SJSA1 (cell line): ENCODE results near the gene SPATA2L. TPM values are rescaled to one million over a fixed set of nuclear protein-coding genes. Genes with fewer than 3 reads are reported as not detected.
"Not testable (repeated sequence)": the region's sequence is repeated elsewhere in the genome, so short reads cannot be mapped to it uniquely, and the experiment has no call there.

Experiments
- DNase-seq, 2 experiments: peaks; one replicate each; pipeline ENCODE4 v3.0.0-alpha.2; 2015 to 2020; ENCODE audit warnings: low spot score in 2 of 2, low read depth in 1 of 2
- H3K27ac ChIP-seq: fragments of 250-450 bp; sonication (Bioruptor Pico); 2 replicates; pipeline ENCODE4 v1.5.1; 2020; ENCODE audit warnings: mild to moderate bottlenecking, moderate library complexity
- H3K27me3 ChIP-seq: fragments of 250-450 bp; sonication (Bioruptor Pico); replicated peaks from 2 replicates; pipeline ENCODE4 v1.5.1; 2020; ENCODE audit warnings: mild to moderate bottlenecking, moderate library complexity
- H3K36me3 ChIP-seq: fragments of 250-450 bp; sonication (Bioruptor Pico); 2 replicates; pipeline ENCODE4 v1.5.1; 2020; ENCODE audit warnings: mild to moderate bottlenecking
- H3K4me1 ChIP-seq: fragments of 250-450 bp; sonication (Bioruptor Pico); replicated peaks from 2 replicates; pipeline ENCODE4 v1.6.1; 2021; ENCODE audit warnings: mild to moderate bottlenecking
- H3K4me3 ChIP-seq: fragments of 250-450 bp; sonication (Bioruptor Pico); 2 replicates; pipeline ENCODE4 v1.5.1; 2020; ENCODE audit warnings: mild to moderate bottlenecking
- H3K9me3 ChIP-seq: fragments of 250-450 bp; sonication (Bioruptor Pico); replicated peaks from 2 replicates; pipeline ENCODE4 v1.5.1; 2020; ENCODE audit warnings: mild to moderate bottlenecking
- total RNA-seq: library from RNA; depleted of rRNA; stranded (reverse); fragments of >200 nt; shearing (Covaris generic); gene quantifications from 2 replicates; pipeline ENCODE4 v1.2.3, GENCODE V29; 2014

The SPATA2L gene
- total RNA-seq, 1 experiment from 2014 or later: 12.1 TPM

GRCh38 chr16:89685916-89686315 lies 15.6 kb downstream of the SPATA2L start:
- no peak overlapping the region for H3K27ac ChIP-seq
- no peak overlapping the region for H3K4me3 ChIP-seq
- H3K36me3 ChIP-seq: peaks cover 18% of the 10 kb centered on the region

DNA sequence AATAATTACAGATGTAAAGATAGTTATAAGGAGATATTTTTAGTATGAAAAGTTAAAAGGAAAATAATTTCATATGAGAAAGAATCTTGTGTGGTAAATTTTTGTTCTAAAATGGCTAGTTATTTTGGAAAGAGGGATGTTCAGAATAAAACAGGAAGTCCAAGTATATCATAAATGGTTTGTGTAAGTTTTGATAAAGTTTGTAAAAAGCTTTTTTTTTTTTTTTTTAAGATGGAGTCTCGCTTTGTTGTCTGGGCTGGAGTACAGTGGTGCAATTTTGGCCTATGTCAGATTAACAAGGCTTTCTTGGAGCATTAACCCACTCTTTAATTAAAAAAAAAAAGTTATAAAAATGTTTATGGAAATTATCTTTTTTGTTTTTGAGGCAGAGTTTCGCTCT lies 23.2 kb downstream of the SPATA2L start:
- Histone ChIP-seq H3K4me1 (no peaks in the 10 kb centered on the region), H3K36me3 (no peaks in the 10 kb centered on the region), H3K9me3 (peaks cover 8% of the 10 kb centered on the region; the same call in 1 of the 2 replicates), H3K4me3 (no peak overlapping the region), H3K27me3 (no peaks in the 10 kb centered on the region), H3K27ac (no peak overlapping the region)
- no peak for DNase-seq

More at GRCh38 chr16:89685916-89686315, 15.6 kb downstream of the SPATA2L start:
- Histone ChIP-seq H3K9me3 (no peaks in the 10 kb centered on the region; the same call in 1 of the 2 replicates), H3K27me3 (no peaks in the 10 kb centered on the region), H3K4me1 (peaks cover 8% of the 10 kb centered on the region)
- no peak for DNase-seq

- H3K36me3 ChIP-seq: no peaks in the 10 kb centered on the region; the same call in 1 of the 2 replicates
- H3K27me3 ChIP-seq: no peaks in the 10 kb centered on the region
- no peak overlapping the region for H3K4me3 ChIP-seq
- no peak overlapping the region for H3K27ac ChIP-seq
- no peak for DNase-seq
- H3K4me1 ChIP-seq: no peaks in the 10 kb centered on the region
- no peaks in the 10 kb centered on the region for H3K9me3 ChIP-seq
Observed at GRCh38 chr16:89672177-89672941, 29.1 kb downstream of the SPATA2L start.

DNA sequence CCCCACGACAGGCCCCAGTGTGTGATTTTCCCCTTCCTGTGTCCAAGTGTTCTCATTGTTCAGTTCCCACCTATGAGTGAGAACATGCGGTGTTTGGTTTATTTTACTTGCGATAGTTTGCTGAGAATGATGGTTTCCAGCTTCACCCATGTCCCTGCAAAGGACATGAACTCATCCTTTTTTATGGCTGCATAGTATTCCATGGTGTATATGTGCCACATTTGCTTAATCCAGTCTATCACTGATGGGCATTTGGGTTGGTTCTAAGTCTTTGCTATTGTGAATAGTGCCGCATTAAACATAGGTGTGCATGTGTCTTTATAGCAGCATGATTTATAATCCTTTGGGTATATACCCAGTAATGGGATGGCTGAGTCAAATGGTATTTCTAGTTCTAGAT lies 29.9 kb downstream of the SPATA2L start:
- not testable (repeated sequence) for H3K4me1 ChIP-seq

DNA sequence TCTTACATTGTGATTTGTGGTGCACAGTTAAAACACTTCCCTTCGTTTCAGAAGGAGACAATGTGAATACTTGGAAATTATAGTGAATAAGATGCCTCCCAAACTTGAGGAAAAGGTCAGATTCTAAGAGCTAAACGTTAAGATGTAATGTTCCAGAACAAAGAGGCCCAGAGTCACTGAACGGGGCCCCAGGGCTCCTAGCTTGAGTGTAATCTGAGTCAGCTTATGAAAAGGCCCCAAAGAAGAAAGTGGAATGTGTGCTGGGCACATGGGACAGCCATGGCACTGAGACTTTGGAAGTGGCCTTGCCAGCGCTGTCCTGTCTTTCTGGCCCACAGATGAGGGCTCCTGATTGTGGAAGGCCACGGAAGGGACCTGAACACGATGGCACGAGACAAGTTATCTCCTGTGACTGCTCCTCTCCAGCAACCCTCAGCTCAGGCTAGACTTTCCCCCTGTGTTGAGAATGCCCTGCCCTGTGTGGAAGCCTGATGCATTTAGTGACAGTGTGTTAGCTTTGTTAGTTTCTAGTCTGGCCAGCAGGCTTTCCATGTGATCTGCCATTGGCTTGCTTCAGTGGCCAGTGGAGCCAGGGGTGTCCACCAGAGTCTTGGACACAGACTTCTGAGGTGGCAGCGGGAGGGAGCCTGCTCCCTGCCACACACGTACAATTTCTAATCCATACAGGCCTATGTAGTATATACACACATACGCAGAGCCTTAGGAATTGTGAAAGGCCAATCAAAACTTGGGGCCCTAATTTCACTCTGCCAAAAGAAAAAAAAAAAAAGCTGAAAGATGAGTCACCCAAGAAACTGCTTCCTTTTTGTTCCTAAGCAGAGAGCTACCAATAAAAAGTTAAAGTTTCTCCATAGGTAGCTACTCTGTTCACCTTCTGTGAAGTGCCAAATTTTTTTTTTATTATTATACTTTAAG lies 30.7 kb downstream of the SPATA2L start:
- DNase-seq: no peak
- Histone ChIP-seq H3K27me3 (no peaks in the 10 kb centered on the region), H3K4me1 (no peaks in the 10 kb centered on the region), H3K9me3 (no peaks in the 10 kb centered on the region), H3K4me3 (no peak overlapping the region), H3K36me3 (no peaks in the 10 kb centered on the region; the same call in 1 of the 2 replicates), H3K27ac (no peak overlapping the region)

More for the DNA sequence above, 29.9 kb downstream of the SPATA2L start:
- H3K27ac ChIP-seq, H3K36me3 ChIP-seq, H3K9me3 ChIP-seq, H3K27me3 ChIP-seq, DNase-seq, H3K4me3 ChIP-seq: not testable (repeated sequence)

GRCh38 chr16:89669755-89670154 lies 31.8 kb downstream of the SPATA2L start:
- Histone ChIP-seq H3K36me3 (peaks cover 4% of the 10 kb centered on the region), H3K9me3 (no peaks in the 10 kb centered on the region), H3K4me1 (no peaks in the 10 kb centered on the region), H3K27ac (no peak overlapping the region), H3K4me3 (no peak overlapping the region), H3K27me3 (no peaks in the 10 kb centered on the region)
- DNase-seq: no peak

GRCh38 chr16:89668790-89669158 lies 32.7 kb downstream of the SPATA2L start:
- no peak overlapping the region for H3K27ac ChIP-seq
- no peaks in the 10 kb centered on the region for H3K9me3 ChIP-seq
- H3K27me3 ChIP-seq: no peaks in the 10 kb centered on the region
- no peaks in the 10 kb centered on the region for H3K4me1 ChIP-seq
- no peak for DNase-seq
- peaks cover 10% of the 10 kb centered on the region for H3K36me3 ChIP-seq
- H3K4me3 ChIP-seq: no peak overlapping the region

DNA sequence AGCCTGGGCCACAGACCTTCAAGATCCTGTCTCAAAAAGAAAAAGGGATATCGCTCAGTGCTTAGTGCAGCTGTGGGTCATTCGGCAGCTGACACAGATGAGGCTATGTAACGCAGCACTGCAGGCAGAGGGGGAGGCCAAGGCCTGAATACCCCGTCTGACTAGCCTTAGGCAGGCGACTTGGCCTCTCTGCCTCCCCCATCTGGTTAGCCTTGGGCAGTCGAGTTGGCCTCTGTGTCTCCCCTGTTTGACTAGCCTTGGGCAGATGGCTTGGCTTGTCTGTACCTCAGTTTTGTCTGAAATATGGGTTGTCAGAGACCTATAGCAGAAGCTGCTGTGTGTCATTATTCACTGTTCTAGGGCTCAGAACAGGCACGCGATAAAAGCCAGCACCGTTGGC lies 33.9 kb downstream of the SPATA2L start:
- DNase-seq: no peak
- H3K27ac ChIP-seq: no peak overlapping the region
- no peaks in the 10 kb centered on the region for H3K4me1 ChIP-seq
- no peak overlapping the region for H3K4me3 ChIP-seq
- H3K36me3 ChIP-seq: peaks cover 21% of the 10 kb centered on the region
- no peaks in the 10 kb centered on the region for H3K27me3 ChIP-seq
- H3K9me3 ChIP-seq: no peaks in the 10 kb centered on the region

DNA sequence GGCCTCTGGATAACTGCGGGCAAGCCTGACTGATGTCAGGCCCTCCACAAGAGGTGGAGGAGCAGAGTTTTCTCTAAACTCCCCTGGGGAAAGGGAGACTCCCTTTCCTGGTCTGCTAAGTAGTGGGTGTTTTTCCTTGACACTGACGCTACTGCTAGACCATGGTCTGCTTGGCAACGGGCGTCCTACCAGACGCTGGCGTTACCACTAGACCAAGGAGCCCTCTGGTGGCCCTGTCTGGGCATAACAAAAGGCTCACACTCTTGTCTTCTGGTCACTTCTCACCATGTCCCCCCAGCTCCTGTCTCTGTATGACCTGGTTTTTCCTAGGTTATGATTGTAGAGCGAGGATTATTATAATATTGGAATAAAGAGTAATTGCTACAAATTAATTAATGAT lies 34.5 kb downstream of the SPATA2L start:
- H3K36me3 ChIP-seq: peaks cover 26% of the 10 kb centered on the region
- not testable (repeated sequence) for H3K27ac ChIP-seq, H3K27me3 ChIP-seq, H3K4me3 ChIP-seq, H3K4me1 ChIP-seq, H3K9me3 ChIP-seq
- DNase-seq: peak in 1 of 2 experiments; percentile 30

GRCh38 chr16:89664238-89664637 lies 37.3 kb downstream of the SPATA2L start:
- not testable (repeated sequence) for H3K27ac ChIP-seq, H3K27me3 ChIP-seq, DNase-seq, H3K9me3 ChIP-seq, H3K4me3 ChIP-seq, H3K4me1 ChIP-seq
- peaks cover 53% of the 10 kb centered on the region for H3K36me3 ChIP-seq

GRCh38 chr16:89661215-89661614 lies 40.3 kb downstream of the SPATA2L start:
- H3K4me3 ChIP-seq: no peak overlapping the region
- H3K9me3 ChIP-seq: no peaks in the 10 kb centered on the region
- no peak overlapping the region for H3K27ac ChIP-seq
- H3K36me3 ChIP-seq: peaks cover 70% of the 10 kb centered on the region
- no peak for DNase-seq
- peaks cover 11% of the 10 kb centered on the region for H3K4me1 ChIP-seq
- H3K27me3 ChIP-seq: no peaks in the 10 kb centered on the region

- no peak overlapping the region for H3K4me3 ChIP-seq
- peaks cover 76% of the 10 kb centered on the region for H3K36me3 ChIP-seq
- peaks cover 13% of the 10 kb centered on the region for H3K4me1 ChIP-seq
- DNase-seq: no peak
- H3K27me3 ChIP-seq: no peaks in the 10 kb centered on the region
- H3K27ac ChIP-seq: no peak overlapping the region
- no peaks in the 10 kb centered on the region for H3K9me3 ChIP-seq
Observed at GRCh38 chr16:89660146-89660545, 41.4 kb downstream of the SPATA2L start.

DNA sequence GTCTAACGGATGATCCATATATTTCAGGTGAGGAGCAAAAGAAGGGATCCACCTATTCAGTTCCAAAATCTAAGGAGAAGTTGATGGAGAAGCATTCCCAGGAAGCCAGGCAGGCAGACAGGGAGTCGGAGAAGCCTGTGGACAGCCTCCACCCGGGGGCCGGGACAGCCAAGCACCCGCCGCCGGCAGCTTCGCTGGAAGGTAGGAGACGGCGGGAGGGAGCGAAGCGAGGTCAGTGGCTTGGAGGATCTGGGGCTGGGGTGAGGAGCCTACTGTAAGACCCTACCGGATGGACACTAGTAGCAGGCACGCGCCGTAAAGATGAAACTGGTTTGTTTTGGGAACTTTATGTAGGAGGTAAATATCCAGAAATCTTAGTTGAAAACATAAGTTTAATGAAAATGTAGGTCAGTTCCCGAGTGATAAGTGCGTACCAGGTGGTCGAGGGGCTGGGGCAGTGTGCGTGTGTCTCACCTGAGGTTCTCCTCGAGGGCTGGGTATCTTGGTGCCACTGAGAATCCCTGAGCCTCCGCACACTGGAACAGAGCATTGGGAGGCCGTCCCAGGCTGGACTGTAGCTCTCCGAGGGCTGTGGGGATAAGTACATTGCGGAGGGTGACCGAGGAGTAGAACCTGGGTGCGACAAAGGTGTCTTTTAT lies 43.2 kb downstream of the SPATA2L start:
- peak in 1 of 2 experiments; percentile 60 for DNase-seq

More for the DNA sequence above, 43.2 kb downstream of the SPATA2L start:
- Histone ChIP-seq H3K27me3 (no peaks in the 10 kb centered on the region), H3K36me3 (peaks cover 67% of the 10 kb centered on the region), H3K4me3 (peak overlapping the region; percentile 91), H3K9me3 (no peaks in the 10 kb centered on the region), H3K4me1 (peaks cover 13% of the 10 kb centered on the region), H3K27ac (peak overlapping the region; percentile 63)
